NCI-H2171 (cell line): ENCODE results near the gene SSC4D.
"Not testable (repeated sequence)": the region's sequence is repeated elsewhere in the genome, so short reads cannot be mapped to it uniquely, and the experiment has no call there.

ENCODE experiments used
- DNase-seq: peaks from one replicate; lab custom pipeline; 2025; lab: John Stamatoyannopoulos, UW

SSC4D gene

GRCh38 chr7:76383089-76383944 lies 26.2 kb downstream of the SSC4D start:
- no peak for DNase-seq

DNA sequence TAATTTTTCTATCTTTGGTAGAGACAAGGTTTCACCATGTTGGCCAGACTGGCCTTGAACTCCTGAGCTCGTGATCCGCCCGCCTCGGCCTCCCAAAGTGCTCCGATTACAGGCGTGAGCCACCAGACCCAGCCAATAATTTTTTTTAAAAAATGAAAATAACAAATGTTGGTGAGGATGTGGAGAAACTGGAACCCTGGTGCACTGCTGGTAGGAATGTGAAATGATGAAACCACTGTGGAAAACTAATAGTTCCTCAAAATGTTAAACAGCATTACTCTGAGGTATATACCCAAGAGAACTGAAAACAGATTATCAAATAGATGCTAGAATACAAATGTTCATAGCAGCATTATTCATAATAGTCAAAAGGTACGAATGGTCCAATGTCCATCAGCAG lies 27.7 kb downstream of the SSC4D start:
- DNase-seq, result no peak

DNA sequence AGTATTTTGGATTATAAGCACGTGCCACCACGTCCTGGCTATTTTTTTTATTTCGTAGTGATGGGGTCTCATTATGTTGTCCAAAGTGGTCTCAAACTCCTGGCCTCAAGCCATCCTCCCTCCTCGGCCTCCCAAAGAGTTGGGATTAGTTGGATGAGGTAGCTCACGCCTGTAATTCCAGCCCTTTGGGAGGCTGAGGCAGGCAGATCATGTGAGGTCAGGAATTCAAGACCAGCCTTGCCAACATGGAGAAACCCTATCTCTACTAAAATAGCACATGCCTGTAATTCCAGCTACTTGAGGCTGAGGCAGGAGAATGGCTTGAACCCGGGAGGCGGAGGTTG lies 28.9 kb downstream of the SSC4D start:
- no peak for DNase-seq

GRCh38 chr7:76377186-76377918 lies 32.1 kb downstream of the SSC4D start:
- no peak for DNase-seq

DNA sequence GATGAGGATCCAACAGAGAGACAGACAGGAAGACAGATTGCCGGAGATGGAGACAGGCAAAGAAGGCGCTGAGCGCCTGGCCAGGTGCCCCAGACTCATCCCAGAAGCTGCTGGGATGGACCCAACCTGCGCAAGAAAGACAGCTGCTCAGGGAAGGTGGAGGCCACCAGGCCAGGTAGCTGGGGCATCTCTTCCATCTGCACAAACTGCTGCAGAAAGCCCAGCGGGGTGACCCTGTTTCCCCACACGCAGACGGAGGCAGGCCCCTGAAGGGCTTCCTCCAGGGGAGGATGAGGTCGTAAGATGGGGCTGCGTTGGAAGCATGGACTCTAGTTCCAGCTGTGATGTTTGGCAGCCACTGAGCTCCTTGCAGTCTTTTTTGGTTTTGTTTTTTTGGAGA lies 34.2 kb downstream of the SSC4D start:
- no peak for DNase-seq

DNA sequence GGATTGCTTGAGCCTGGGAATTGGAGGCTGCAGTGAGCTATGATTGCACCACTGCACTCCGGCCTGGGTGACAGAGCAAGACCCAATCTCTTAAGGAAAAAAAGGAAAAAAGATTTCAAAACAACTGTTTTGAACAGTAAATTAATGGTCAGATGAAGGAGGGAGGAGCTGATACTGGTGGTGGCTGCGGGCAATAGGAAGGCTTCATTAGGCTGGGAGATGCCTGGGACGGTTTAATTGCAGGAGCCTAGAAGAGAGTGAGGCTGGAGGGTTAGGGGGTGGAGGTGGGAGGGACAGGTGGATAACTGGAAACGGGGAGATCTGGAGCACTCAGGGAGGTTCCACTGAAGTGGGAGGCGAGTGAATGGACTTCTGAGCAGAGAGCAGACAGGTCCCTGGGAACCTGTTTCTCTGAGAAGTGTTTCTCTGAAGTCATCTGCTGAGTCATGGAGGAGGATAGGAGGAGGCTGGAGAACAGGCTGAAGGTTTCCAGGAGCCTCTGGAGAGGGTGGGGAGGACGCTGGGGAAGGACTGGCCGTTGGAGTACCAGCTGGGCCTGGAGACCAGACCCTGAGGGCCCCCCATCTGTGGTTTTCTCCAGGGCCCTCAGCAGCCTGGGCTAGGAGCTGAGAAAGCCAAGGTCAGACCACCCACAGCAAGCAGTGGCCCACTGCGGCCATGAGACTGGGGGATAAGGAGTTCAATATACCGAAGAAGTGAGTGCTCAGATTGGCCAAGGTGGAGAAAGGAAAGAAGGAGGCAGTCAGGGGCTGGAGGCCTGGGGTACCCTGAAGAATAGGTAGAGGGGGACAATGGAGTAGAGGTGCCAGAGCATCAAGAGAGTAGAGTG lies 36.3 kb downstream of the SSC4D start:
- DNase-seq, result no peak

- no peak for DNase-seq
Observed at GRCh38 chr7:76371396-76371795, 38.1 kb downstream of the SSC4D start.

DNA sequence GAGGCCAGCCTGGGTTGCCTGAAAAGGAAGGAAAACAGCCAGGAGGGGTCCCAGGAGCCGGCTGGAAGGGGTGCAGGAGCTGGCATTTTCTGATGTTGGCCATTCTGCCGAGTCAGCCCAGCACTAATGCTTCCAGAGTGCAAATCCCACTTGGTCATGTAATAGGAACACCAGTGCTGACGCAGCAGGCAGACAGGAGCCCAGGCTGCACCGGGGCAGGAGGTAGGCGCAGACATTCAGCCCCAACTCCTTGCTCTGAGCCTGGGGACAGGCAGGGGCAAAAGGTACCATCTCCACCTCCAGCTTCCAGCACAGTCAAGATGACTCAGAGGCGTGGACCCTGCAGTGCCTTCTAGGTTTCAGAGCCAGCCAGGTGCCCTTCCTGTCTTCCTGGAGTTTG lies 40.5 kb downstream of the SSC4D start:
- no peak for DNase-seq

DNA sequence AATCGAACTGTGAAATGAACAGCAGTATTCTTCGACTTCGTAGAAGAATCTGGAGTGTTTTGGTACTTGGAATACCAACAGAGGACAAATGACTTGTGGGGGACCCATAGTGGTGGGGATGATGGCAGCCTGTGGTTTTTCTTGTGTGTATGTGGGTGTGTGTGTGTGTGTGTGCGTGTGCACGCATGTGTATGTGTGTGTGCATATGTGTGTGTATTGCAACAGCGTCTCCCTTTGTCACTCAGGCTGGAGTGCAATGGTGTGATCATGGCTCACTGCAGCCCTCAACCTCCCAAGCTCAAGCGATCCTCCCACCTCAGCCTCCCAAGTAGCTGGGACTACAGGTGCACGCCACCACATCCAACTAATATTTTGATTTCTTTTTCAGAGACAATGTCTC lies 41.3 kb downstream of the SSC4D start:
- no peak for DNase-seq

DNA sequence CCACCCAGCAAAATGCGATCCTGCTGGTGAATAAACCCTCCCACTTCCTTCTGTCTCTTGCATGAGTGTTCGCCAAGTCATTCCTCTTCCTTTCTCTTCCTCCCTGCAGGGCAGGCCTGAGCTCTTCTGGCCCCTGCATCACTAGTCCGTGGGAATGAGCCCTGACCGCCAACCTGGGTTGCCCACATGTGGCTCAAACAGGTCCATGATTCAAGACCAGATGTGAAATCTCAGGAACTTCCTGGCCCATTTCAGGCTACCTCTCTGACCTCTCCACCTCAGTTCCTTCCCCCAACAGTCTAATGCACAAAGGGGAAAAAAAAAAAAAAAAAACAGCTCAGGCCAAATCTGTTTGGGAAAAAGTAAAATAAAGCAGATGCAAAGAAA lies 45.3 kb downstream of the SSC4D start:
- DNase-seq, result no peak

DNA sequence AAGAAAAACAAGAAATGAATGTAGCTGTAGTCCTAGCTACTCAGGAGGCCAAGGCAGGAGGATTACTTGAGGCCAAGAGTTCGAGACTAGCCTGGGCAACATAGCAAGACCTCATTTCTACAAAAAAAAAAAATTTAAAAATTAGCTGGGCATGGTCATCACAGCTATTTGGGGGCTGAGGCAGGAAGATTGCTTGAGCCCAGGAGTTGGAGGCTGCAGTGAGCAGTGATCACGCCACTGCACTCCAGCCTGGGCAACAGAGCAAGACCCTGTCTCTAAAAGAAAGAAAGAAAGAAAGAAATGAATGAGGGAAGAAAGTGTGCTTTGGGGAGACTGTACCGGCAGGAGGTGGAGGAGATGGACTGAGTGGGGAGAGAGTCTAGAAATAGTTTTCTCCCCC lies 45.7 kb downstream of the SSC4D start:
- not testable (repeated sequence) for DNase-seq

DNA sequence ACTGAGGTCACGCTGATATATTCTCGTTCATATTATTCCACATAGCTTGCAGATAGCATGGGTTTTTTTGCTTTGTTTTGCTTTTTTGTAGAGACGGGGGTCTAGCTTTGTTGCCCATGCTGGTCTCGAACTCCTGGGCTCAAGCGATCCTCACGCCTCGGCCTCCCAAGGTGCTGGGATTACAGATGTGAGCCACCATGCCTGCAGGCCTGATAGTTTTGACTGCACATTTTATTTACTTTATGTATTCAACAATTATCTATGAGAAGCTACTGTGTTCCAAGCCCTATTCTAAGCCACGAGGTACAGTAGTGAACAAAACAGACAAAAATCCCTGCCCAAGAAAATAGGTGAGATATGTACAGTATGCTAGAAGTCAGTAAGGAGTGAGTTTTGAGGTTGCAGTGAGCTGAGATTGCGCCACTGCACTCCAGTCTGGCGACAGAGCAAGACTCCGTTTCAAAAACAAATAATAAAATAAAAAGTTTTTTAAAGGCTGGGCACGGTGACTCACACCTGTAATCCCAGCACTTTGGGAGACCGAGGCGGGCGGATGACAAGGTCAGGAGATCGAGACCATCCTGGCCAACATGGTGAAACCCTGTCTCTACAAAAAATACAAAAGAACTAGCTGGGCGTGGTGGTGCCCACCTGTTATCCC lies 49.4 kb downstream of the SSC4D start:
- DNase-seq, result no peak

- DNase-seq, result peak; percentile 99
Observed at GRCh38 chr7:76359111-76359977, 50.2 kb downstream of the SSC4D start.

DNA sequence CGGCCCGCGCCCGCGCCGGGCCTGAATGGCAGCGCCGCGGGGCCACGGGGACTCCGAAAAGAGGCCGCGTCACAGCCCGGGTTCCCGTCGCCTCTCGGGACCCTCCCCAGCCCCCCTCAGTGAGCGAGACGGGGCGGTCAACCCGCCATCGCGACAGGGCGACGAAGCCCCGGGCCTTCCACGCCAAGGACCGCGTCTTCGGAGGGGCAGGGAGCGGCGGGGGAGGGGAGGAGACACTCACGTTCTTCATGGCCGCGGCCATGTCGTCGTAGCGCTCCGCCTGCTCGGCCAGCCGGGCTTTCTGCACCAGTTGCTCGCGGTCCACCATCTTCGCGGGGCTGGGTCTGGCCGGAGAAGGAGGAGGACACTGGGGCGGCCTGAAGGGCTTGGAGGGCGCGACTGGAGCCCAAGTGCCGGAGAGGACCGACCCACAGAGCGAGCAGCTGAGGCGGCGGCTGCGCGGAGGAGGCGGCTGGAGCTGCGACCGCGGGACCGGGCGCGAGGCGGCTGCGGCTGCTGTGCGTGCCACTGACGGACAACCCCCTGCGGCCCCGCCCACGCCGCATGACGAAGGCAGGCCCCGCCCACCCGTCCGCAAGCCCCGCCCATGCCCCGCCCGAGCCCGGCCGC lies 50.9 kb downstream of the SSC4D start, which contains the start of gene YWHAG:
YWHAG (minus strand) TSS at position 511 of the 630 bp plus-strand sequence; CDS start at position 328, 183 bp downstream.
- DNase-seq, result peak; percentile 89

- peak; percentile 40 for DNase-seq
Observed at GRCh38 chr7:76358011-76358480, 51.5 kb downstream of the SSC4D start.

- DNase-seq, result no peak
Observed at GRCh38 chr7:76357475-76358010, 52.0 kb downstream of the SSC4D start.

- no peak for DNase-seq
Observed at GRCh38 chr7:76356823-76357222, 52.7 kb downstream of the SSC4D start.

GRCh38 chr7:76356115-76356514 lies 53.4 kb downstream of the SSC4D start:
- DNase-seq, result no peak

- DNase-seq, result no peak
Observed at GRCh38 chr7:76354981-76355730, 54.3 kb downstream of the SSC4D start.
